Measurements from ENCODE around the gene KCTD11. TPM values are rescaled to one million over a fixed set of nuclear protein-coding genes. Genes with fewer than 3 reads are reported as not detected.

Gene KCTD11
- total and polyA plus RNA-seq, 2 of the 13 experiments (the other 11 are each of a cell fraction or from before 2014, with no cell fraction given), result 1.6 to 2.6 TPM

- TF ChIP-seq TBX2 (CRISPR knock-in tag; IDR thresholded peaks at IDR 0.05; ENCODE audit: borderline replicate concordance) (peak; percentile 93), LRRFIP1 (CRISPR knock-in tag; conservative IDR thresholded peaks at IDR 0.05) (no peak), RNF219 (CRISPR knock-in tag; IDR thresholded peaks at IDR 0.05) (no peak), ZMYM2 (CRISPR knock-in tag; IDR thresholded peaks at IDR 0.05) (no peak), ZFP1 (CRISPR knock-in tag; IDR thresholded peaks at IDR 0.05) (peak; percentile 48; the same call in 1 of the 2 replicates), ZFY (CRISPR knock-in tag; IDR thresholded peaks at IDR 0.05) (no peak; the same call in 1 of the 2 replicates), HNF4G (IDR thresholded peaks at IDR 0.05; ENCODE audit: borderline replicate concordance, low read depth, low read length) (no peak), HNF4G (CRISPR knock-in tag; IDR thresholded peaks at IDR 0.05; ENCODE audit: borderline replicate concordance, low read depth) (no peak), PAWR (CRISPR knock-in tag; IDR thresholded peaks at IDR 0.05; ENCODE audit: borderline replicate concordance) (no peak), ZNF337 (CRISPR knock-in tag; IDR thresholded peaks at IDR 0.05; ENCODE audit: borderline replicate concordance, low read depth) (0 out of 2 replicates have a peak, but pooled peaks have one; percentile 6), HMGXB4 (CRISPR knock-in tag; IDR thresholded peaks at IDR 0.05; ENCODE audit: borderline replicate concordance in 1 of 2, low read depth in 1 of 2) (peak; percentile 56 to 74; a peak in 3 of 4 replicates), FOXM1 (CRISPR knock-in tag; IDR thresholded peaks at IDR 0.05) (no peak), ZNF703 (CRISPR knock-in tag; IDR thresholded peaks at IDR 0.05; ENCODE audit: borderline replicate concordance) (no peak), TCF7L2 (IDR thresholded peaks at IDR 0.05; ENCODE audit: low read depth, low read length) (no peak), ZBTB34 (CRISPR knock-in tag; IDR thresholded peaks at IDR 0.05) (no peak), ZNF343 (CRISPR knock-in tag; IDR thresholded peaks at IDR 0.05) (0 out of 2 replicates have a peak, but pooled peaks have one; percentile 83), NFYB (CRISPR knock-in tag; IDR thresholded peaks at IDR 0.05) (peak; percentile 66), PAX8 (CRISPR knock-in tag; IDR thresholded peaks at IDR 0.05; ENCODE audit: borderline replicate concordance) (no peak)
Measured at GRCh38 chr17:7329374-7329996, 22.5 kb upstream of the KCTD11 start (continued).
